HEK293 (cell line): ENCODE data around the gene HECTD4.

Source experiments
- SP2 ChIP-seq: fragments of 450-650 bp; formaldehyde crosslinking; IDR thresholded peaks from 2 replicates; pipeline ENCODE4 v1.5.1; 2016; ENCODE audit warnings: missing biosample characterization, missing genetic modification characterization
- SP7 ChIP-seq: fragments of 450-650 bp; formaldehyde crosslinking; IDR thresholded peaks from 2 replicates; pipeline ENCODE4 v1.5.1; 2016; ENCODE audit warnings: missing biosample characterization, missing genetic modification characterization
- ZBTB1 ChIP-seq: fragments of 450-650 bp; formaldehyde crosslinking; IDR thresholded peaks from 2 replicates; pipeline ENCODE4 v1.5.1; 2016; ENCODE audit warnings: missing biosample characterization, missing genetic modification characterization
- ZBTB8A ChIP-seq: fragments of 450-650 bp; formaldehyde crosslinking; IDR thresholded peaks from 2 replicates; pipeline ENCODE4 v1.5.1; 2016; ENCODE audit warnings: missing biosample characterization, missing genetic modification characterization
- ZFP37 ChIP-seq: fragments of 450-650 bp; formaldehyde crosslinking; IDR thresholded peaks from 2 replicates; pipeline ENCODE4 v1.5.1; 2016; ENCODE audit warnings: missing biosample characterization, missing genetic modification characterization
- ZNF223 ChIP-seq: fragments of 450-650 bp; formaldehyde crosslinking; IDR thresholded peaks from 2 replicates; pipeline ENCODE4 v1.5.1; 2016; ENCODE audit warnings: missing biosample characterization, missing genetic modification characterization
- TF ChIP-seq, protein P1 (sequence below): fragments of 450-650 bp; formaldehyde crosslinking; IDR thresholded peaks from 2 replicates; pipeline ENCODE4 v1.5.1; 2016; ENCODE audit warnings: missing biosample characterization, missing genetic modification characterization
- TF ChIP-seq, protein P2 (sequence below): fragments of 450-650 bp; formaldehyde crosslinking; IDR thresholded peaks from 2 replicates; pipeline ENCODE4 v1.5.1; 2016; ENCODE audit warnings: missing biosample characterization, missing genetic modification characterization
- TF ChIP-seq, protein P3 (sequence below): fragments of 450-650 bp; formaldehyde crosslinking; IDR thresholded peaks from 2 replicates; pipeline ENCODE4 v1.5.1; 2017; ENCODE audit warnings: missing biosample characterization, missing genetic modification characterization

DNA sequence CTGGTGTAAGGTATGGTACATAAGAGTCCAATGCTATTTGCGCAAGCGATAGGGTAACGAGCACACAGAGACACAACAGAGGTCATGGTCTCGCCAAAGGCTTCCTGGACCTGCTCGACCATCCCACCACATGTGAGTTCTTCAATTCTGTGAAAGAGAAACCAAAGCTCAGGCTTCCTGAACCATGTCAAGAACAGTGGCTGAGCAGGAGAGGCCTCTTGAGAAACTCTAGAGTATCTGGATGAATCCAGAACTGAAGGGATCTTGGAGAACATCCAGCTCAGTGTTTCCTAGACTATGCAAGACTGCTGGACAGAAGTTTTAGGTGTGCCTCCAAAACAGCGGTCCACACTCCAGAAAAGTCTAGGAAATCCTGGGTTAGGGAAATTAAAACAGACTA, 142.3 kb downstream of the HECTD4 start:
- TF ChIP-seq, protein P1, sequence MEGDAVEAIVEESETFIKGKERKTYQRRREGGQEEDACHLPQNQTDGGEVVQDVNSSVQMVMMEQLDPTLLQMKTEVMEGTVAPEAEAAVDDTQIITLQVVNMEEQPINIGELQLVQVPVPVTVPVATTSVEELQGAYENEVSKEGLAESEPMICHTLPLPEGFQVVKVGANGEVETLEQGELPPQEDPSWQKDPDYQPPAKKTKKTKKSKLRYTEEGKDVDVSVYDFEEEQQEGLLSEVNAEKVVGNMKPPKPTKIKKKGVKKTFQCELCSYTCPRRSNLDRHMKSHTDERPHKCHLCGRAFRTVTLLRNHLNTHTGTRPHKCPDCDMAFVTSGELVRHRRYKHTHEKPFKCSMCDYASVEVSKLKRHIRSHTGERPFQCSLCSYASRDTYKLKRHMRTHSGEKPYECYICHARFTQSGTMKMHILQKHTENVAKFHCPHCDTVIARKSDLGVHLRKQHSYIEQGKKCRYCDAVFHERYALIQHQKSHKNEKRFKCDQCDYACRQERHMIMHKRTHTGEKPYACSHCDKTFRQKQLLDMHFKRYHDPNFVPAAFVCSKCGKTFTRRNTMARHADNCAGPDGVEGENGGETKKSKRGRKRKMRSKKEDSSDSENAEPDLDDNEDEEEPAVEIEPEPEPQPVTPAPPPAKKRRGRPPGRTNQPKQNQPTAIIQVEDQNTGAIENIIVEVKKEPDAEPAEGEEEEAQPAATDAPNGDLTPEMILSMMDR (tag by site-specific recombination) = no peak
- TF ChIP-seq ZNF223 = no peak
- TF ChIP-seq ZFP37 (tag by site-specific recombination) = no peak
- no peak for TF ChIP-seq ZBTB1 (tag by site-specific recombination)
- TF ChIP-seq SP7 (tag by site-specific recombination) = no peak
- TF ChIP-seq SP2 (tag by site-specific recombination) = no peak
- TF ChIP-seq, protein P2, sequence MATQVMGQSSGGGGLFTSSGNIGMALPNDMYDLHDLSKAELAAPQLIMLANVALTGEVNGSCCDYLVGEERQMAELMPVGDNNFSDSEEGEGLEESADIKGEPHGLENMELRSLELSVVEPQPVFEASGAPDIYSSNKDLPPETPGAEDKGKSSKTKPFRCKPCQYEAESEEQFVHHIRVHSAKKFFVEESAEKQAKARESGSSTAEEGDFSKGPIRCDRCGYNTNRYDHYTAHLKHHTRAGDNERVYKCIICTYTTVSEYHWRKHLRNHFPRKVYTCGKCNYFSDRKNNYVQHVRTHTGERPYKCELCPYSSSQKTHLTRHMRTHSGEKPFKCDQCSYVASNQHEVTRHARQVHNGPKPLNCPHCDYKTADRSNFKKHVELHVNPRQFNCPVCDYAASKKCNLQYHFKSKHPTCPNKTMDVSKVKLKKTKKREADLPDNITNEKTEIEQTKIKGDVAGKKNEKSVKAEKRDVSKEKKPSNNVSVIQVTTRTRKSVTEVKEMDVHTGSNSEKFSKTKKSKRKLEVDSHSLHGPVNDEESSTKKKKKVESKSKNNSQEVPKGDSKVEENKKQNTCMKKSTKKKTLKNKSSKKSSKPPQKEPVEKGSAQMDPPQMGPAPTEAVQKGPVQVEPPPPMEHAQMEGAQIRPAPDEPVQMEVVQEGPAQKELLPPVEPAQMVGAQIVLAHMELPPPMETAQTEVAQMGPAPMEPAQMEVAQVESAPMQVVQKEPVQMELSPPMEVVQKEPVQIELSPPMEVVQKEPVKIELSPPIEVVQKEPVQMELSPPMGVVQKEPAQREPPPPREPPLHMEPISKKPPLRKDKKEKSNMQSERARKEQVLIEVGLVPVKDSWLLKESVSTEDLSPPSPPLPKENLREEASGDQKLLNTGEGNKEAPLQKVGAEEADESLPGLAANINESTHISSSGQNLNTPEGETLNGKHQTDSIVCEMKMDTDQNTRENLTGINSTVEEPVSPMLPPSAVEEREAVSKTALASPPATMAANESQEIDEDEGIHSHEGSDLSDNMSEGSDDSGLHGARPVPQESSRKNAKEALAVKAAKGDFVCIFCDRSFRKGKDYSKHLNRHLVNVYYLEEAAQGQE (tag by site-specific recombination) = no peak
- TF ChIP-seq, protein P3, sequence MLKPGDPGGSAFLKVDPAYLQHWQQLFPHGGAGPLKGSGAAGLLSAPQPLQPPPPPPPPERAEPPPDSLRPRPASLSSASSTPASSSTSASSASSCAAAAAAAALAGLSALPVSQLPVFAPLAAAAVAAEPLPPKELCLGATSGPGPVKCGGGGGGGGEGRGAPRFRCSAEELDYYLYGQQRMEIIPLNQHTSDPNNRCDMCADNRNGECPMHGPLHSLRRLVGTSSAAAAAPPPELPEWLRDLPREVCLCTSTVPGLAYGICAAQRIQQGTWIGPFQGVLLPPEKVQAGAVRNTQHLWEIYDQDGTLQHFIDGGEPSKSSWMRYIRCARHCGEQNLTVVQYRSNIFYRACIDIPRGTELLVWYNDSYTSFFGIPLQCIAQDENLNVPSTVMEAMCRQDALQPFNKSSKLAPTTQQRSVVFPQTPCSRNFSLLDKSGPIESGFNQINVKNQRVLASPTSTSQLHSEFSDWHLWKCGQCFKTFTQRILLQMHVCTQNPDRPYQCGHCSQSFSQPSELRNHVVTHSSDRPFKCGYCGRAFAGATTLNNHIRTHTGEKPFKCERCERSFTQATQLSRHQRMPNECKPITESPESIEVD (tag by site-specific recombination) = no peak
- TF ChIP-seq ZBTB8A (tag by site-specific recombination) = no peak
